GM12892 (cell line): ENCODE measurements around the gene CYGB.

Source experiments
- POLR2A ChIP-seq: IDR thresholded peaks from 2 replicates; pipeline ENCODE4 v1.6.1; 2011; ENCODE audit warnings: low read depth, low read length, control low read depth
- POLR2AphosphoS5 ChIP-seq: IDR thresholded peaks from 2 replicates; pipeline ENCODE4 v1.6.1; 2011; ENCODE audit warnings: low read depth, low read length, control low read depth
- TAF1 ChIP-seq: IDR thresholded peaks from 2 replicates; pipeline ENCODE4 v1.6.1; 2011; ENCODE audit warnings: low read depth, mild to moderate bottlenecking, control low read depth, low read length, borderline replicate concordance

DNA sequence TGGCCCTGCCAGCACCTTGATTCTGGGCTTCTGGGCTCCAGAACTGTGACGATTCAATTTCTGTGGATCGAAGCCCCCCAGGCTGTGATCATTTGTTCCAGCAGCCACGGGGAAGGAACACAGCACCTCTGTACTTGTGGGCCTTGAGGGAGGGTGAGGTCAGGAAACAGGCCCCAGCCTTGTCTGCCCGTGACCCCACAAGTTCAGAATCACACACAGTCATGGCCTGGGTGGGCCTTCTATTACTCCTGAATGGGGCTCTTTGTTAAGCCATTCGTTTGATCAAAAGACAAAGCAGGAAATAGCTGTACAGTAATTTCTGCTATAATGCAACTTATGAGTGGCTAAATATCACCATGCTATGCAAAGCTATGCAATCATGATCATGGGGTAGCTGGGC lies 38.1 kb upstream of the CYGB start:
- no peak for TF ChIP-seq POLR2A
- TF ChIP-seq TAF1, result no peak
- TF ChIP-seq POLR2AphosphoS5, result no peak
